HG03108 (cell line): ENCODE data around the gene B3GAT2.
"Not testable (repeated sequence)": the region's sequence is repeated elsewhere in the genome, so short reads cannot be mapped to it uniquely, and the experiment has no call there.

ENCODE experiments used
- ATAC-seq: cut with Tn5 transposase; IDR thresholded peaks from one replicate; pipeline ENCODE4 v1.9.1; 2021; ENCODE audit warnings: moderate library complexity; ENCODE audit not compliant: unreplicated experiment

The B3GAT2 gene, protein sequence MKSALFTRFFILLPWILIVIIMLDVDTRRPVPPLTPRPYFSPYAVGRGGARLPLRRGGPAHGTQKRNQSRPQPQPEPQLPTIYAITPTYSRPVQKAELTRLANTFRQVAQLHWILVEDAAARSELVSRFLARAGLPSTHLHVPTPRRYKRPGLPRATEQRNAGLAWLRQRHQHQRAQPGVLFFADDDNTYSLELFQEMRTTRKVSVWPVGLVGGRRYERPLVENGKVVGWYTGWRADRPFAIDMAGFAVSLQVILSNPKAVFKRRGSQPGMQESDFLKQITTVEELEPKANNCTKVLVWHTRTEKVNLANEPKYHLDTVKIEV

DNA sequence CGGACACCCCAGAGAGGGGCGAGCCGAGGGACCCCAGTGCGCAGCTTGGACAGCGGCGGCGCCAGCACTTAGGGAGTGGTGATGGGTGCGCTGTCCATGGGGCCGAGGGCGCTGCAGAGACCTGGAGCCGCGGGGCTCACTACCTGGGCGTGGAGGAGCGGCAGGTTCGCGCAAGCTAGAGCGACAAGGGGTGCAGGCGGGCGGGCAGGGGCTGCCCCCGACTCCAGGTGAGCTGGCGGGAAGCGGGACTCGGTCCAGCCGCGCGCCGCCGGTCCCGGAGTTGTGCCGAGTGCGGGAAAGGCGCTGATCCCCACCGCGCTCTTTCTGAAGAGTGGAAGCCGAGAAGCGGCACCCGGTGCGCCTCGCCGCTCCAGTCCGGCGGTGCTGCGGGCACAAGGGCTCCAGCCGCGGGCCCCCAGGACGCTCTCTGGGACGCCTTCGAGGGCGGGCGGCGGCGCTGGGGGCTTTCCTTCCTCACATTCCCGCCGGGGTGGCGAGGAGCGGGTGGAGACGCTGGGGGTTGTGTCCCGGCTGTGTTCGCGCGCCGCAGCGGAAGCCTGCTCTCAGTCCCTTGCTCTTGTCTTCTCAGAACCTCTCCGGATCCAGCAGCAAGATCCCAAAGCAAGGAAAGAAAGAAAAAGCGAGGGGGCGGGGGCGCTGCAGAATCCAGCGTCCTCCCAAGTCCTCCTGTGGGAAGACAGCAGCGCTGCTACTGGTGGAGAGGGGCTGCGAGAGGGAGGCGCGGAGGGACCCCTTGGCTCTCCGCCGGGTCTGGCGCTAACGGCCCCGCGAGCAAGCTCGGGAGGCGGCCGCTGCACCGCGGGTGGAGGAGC is at the start of gene B3GAT2:
Gene B3GAT2, minus strand, starts transcription at position 610 of the 833 bp plus-strand sequence. CDS start 631 bp downstream, outside the sequence.
- peak; percentile 14 for ATAC-seq

DNA sequence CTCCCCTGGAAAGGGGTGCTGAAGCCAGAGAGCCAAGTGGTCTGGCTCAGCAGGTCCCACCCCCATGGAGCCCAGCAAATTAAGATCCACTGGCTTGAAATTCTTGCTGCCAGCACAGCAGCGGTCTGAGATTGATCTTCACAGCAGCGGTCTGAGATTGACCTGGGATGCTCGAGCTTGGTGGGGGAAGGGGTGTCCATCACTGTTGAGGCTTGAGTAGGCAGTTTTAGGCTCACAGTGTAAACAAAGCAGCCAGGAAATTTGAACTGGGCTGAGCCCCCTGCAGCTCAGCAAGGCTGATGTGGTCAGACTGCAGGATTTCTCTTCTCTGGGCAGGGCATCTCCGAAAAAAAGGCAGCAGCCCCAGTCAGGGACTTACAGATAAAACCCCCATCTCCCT is 41.3 kb upstream of the B3GAT2 start:
- ATAC-seq, result no peak

DNA sequence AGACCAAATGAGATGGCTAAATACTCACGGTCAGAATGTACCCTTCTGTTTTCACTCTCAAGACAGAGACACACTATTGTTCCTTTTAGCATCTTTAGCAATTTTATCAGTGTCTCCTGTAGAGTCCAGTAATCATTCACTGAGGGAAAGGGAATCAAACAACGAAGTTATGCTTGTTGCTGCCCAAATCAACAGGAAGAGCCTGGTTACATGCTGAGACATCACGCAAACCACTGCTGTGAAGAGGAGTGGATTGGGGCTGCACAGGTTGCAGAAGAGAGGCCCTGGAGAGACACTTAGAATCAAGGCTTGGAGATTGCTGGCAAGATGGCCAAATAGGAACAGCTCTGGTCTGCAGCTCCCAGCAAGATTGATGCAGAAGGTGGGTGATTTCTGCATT is 40.5 kb upstream of the B3GAT2 start:
- ATAC-seq, result no peak

DNA sequence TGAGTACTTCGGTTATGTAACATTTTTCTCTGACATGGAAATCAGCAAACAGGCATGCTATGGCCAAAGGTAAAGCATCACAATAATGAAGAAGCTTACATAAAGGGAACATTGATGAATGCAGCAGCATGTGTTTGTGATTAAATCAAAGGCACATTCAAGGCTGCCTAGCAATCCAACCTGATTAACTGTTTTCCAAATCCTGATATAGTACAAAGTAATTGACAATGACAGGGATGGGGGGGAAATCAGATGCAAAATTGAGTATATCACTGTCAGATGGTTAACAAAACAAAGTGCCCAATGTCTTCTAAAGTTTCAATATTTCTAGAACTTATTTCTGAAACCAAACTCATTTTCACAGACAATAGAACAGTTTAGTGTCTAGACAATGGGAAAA is 39.2 kb upstream of the B3GAT2 start:
- ATAC-seq, result no peak

DNA sequence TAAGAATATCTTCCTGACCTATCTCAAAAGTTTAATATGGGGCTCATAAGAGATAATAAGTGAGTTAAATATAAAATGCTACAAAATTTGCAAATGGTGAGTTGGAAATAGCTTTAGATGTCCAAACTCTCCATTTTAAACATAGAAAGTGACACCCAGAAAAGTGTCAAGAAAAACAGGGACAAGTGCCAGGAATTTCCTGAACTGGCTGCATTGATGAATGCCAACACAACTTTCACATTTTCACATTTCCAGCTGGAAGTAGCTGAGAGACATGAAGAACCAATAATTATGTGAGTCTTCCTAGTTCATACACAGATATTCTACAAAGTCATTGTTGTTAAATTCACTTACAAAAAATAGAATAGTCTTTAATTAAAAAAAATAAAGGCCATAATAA is 38.6 kb upstream of the B3GAT2 start:
- ATAC-seq, result no peak

DNA sequence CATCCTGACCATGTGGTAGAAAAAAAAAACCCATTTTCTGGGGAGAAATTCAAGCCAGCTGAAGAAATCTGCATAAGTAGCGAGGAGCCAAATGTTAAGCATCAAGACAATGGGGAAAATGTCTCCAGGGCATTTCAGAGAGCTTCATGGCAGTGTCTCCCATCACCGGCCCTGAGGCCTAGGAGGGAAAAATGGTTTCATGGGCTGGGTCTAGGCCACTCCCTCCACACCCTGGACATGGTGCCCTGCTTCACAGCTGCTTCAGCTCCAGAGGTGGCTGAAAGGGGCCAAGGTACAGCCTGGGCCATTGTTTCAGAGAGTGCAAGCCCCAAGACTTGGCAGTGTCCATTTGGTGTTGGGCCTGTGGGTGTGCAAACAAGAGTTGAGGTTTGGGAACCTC is 34.4 kb upstream of the B3GAT2 start:
- no peak for ATAC-seq

DNA sequence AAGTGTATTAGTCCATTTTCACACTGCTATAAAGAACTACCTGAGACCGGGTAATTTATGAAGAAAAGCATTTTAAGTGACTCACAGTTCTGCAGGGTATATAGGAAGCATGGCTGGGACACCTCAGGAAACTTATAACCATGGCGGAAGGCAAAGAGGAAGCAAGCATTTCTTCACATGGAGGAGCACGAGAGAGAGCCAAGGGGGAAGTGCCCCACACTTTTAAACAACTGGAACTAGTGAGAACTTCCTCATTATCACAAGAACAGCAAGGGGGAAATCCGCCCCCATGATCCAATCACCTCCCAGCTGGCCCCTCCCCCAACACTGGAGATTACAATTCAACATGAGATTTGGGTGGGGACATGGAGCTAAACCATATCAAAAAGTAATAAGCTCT is 28.3 kb upstream of the B3GAT2 start:
- no peak for ATAC-seq

DNA sequence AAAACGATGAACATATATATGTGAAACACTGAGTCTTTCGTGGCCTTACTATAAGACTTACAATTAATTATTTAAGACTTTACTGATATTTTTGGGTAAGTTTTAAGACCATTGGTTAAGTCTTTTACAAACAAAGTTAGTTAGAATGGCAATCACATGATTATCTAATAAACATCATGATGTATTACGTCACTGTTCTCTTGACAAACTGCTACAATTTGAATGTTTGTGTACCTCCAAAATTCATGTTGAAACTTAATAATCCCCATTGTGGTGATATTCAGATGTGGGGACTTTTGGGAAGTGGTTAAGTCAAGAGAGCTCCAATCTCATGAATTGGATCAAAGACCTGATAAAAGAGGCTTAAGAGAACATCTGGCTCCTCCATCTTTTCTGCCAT is 25.9 kb upstream of the B3GAT2 start:
- no peak for ATAC-seq

DNA sequence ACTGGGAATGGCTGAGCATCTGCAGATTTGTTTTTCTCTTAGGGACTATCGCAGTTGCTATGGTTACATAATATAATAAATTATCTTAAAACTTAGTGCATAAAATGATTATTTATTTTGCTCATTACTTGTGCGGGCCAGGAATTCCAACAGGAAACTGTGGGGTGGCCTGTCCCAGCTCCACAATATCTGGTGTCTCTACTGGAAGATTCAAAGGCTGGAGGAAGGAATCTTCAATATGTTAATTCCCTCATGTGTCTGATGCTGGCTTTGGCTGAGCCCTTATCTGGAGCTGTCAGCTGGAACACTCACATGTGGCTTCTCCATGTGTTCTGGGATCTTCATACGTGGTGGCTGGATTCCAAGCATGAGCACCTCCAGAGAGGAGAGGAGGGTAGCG is 23.9 kb upstream of the B3GAT2 start:
- no peak for ATAC-seq

DNA sequence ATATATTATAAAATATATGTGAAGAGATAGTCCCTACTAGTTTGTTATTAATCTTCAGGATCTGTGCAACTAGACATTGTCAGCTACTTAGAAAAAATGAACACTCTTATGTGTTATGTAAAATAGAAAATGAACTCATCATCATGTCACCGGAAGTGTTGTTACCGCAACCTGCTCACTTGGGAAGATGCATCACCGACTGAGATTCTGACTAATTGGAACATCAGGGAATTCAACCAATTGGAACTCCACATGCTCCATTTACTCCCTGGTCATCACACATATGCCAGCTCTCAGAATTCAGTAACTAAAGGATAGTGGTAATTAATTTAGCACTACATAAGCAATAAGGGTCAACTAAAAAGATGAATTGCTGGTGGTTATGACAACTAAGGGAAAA is 16.7 kb upstream of the B3GAT2 start:
- no peak for ATAC-seq

DNA sequence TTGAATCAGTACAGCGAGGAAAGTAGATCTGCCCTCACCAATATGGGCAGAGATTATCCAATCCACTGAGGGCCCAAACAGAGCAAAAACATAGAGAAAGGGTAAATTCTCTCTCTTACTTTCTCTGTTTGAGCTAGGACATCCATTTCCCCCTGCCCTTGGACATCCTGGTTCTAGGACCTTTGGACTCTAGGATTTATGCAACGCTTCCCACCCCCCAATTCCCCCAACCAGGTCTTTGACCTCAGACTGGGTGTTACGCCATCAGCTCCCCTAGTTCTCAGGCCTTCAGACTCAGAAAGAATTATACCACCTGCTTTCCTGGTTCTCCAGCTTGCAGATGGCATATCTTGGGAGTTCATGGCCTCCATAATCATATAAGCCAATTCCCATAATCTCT is 10.2 kb upstream of the B3GAT2 start:
- no peak for ATAC-seq

DNA sequence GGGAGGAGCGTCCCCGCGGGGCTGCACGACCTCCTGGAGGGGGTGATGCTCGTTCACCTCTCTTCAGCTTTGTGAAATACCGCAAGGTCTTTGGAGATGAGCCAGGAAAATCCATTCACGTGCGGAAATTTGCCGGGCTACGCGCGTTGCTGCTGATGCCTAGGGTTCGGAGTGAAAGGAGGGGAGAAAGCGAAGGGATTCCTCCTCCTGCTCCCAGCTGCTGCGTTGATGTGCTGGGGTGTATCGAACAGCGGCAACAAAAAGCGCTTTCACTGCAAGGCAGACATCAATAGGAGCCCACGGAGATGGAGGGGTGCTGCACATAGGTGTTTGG is 391 bp upstream of the B3GAT2 start:
- no peak for ATAC-seq

DNA sequence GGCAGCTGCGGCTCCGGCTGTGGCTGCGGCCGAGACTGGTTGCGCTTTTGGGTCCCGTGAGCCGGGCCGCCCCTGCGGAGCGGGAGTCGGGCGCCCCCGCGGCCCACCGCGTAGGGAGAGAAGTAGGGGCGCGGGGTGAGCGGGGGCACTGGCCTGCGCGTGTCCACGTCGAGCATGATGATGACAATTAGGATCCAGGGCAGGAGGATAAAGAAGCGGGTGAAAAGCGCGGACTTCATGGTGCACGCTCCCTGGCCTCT is 739 bp downstream of the B3GAT2 start:
- peak; percentile 6 for ATAC-seq

DNA sequence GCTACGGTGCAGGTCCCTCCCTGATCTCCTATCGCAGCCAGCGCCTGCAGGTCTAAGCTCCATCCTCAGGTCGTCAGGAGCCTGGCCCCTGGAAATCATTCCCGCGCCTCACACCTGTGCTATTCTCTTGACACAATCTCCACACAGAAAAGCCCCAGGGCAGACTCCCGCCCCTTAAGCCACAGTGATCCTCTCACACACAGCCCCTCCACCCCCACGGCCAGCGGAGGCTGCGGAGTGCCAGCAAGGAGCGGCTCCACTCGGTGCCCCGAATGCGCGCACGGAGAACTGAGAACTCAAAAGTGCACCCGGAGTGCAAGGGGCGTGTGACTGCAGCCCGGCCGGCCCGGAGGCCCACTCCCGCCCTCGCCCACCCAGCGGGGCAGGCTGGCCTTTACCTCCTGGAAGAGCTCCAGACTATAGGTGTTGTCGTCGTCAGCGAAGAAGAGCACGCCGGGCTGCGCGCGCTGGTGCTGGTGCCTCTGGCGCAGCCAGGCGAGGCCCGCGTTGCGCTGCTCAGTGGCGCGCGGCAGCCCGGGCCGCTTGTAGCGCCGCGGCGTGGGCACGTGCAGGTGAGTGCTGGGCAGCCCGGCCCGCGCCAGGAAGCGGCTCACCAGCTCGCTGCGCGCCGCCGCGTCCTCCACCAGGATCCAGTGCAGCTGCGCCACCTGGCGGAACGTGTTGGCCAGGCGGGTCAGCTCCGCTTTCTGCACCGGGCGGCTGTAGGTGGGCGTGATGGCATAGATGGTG is 1.2 kb downstream of the B3GAT2 start:
- peak; percentile 96 for ATAC-seq

DNA sequence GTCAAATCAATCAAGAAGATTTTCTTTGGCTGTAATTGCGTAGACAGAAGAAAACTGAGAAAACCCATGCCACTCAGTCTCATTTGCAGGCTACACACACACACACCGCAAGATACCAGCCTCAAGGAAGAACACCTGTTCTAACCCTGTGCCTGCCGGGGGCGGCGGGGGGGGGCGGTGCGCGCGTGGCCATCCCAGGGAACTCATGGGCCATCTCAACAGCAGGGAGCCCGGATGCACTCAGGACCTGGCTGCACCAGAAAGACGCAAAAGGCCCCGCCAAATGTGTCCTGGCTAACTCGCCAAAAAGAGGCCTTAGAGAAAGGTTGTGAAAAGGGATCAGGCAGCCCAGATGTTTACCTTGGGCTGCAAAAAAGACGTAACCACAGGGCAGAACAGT is 2.1 kb downstream of the B3GAT2 start:
- no peak for ATAC-seq

DNA sequence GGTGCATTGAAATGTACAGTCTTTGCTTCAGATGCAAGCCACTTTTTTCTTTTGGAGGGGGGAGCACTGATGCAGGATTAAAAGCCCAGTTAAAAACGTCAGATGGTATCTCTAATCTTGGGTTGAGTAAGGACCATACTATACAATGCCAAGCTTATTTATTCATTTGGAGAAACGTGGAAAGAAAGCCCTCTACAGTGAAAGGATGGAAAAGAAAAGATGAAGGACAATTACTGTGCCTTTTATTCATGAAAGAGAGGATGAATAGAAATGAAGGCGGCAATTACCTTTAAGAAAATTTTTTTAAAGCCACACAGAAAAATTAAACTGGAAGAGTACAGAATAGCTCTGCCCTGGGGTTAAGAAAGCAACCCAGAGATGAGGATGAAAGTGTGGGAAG is 2.7 kb downstream of the B3GAT2 start:
- no peak for ATAC-seq

DNA sequence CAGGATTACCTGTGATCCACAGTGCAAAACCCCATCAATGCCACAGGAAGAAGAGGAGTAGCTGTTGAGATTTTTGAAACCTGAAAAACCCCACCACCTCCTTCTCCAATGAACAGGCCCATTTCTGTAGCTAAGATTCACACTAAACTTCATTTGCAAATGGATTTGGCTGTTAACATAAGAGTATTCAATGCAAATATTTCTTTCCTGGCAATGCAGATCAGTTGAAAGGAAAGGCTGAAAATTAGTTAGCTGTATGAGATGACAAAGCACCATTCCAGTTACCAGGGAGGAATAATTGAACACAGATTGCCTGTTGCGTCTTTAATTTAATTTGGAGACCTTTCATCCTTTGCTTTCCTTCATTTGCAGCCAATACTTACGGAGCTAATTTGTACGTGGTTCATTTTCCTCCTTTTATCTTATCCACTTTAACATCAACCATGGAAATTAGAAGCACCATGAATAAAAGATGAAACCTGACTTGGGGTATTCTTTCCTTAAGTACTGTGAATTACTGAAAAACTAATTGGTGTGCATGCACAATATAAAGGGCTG is 4.2 kb downstream of the B3GAT2 start:
- no peak for ATAC-seq

DNA sequence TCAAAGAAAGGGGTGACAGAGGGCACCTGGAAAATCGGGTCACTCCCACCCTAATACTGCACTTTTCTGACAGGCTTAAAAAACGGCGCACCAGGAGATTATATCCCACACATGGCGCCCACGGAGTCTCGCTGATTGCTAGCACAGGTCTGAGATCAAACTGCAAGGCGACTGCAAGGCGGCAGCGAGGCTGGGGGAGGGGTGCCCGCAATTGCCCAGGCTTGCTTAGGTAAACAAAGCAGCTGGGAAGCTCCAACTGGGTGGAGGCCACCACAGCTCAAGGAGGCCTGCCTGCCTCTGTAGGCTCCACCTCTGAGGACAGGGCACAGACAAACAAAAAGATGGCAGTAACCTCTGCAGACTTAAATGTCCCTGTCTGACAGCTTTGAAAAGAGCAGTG is 12.5 kb downstream of the B3GAT2 start:
- not testable (repeated sequence) for ATAC-seq

DNA sequence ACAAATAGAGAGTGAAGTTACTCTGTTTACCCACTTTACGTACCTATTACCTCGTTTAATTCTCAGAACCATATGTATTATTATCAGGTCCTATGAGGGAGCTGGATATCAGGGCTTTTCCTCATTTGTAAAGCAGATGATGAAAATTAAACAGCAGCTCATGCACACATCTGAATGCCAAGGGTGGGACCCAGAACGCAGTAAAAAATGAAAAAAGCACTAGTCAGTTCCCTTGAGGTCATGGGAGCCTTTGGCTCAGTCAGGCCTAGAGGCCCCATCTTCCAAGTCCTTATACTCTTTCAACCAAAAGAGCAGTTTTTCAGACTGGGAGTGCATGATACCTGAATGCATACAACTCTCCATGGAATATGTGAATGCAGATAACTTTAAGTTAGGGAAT is 23.0 kb downstream of the B3GAT2 start:
- ATAC-seq, result no peak

DNA sequence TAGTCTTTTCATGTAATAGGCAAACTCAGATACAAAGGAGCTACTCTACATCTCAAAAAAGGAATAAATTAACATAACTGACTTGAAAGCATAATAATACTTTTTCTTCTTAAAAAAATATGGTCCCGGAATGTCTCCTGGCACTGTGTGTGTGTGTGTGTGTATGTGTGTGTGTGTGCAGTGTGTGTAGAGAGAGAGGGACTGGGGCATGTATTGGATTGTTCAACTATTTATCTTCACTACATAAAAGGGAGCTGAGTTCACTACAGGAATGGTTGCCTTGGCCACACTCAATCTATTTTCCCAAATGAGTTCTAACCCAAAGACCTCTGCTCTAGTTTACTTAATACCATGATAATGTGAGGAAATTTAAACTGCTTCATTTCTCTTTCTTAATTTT is 51.1 kb downstream of the B3GAT2 start:
- no peak for ATAC-seq

DNA sequence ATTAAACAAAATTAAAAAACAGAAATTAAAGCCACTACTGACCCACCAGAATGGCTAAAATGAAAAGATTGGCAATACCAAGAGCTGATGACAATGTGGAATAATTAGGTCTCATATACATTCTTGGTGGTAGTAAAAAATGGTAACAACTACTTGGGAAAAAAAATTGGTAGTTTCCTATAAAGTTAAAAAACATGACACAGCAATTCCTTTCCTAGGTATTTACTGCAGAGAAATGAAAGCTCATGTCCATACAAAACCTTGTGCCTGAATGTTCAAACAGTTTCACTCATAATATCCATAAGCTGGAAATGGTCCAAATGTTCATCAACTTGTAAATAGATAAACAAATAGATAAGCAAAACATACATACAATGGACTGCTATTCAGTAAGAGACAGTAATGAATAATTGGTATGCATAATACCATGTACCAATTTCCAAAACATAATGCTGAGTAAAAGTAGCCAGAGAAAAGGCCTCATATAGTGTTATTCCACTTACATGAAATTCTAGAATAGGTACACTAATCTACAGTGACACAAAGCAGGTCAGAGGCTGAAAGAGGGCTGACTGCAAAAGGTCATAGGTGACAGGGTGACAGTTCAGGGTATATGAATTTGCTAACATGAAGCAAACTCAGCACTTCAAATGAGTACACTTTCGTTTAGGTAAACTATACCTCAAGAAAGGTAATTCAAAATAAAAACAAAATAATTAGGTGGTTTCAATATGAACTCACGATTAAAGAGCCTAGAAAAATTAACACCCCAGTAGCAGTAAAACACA is 53.0 kb downstream of the B3GAT2 start:
- ATAC-seq, result no peak
